Natural killer cell (primary cell): ENCODE results near the gene PRPF38B. TPM values are rescaled to one million over a fixed set of nuclear protein-coding genes. Genes with fewer than 3 reads are reported as not detected.
"Not testable (repeated sequence)": the region's sequence is repeated elsewhere in the genome, so short reads cannot be mapped to it uniquely, and the experiment has no call there.

ENCODE experiments used
- ATAC-seq, 3 donors: fragments of 150-1000 bp in 2 of 3; fragments of 200-7000 bp in 1 of 3; cut with Tn5 transposase; 1 replicate in 1 of 3; 2 replicates in 2 of 3; pipeline ENCODE4 v1.10.0; 2021; ENCODE audit warnings: mild to moderate bottlenecking in 2 of 3, moderate library complexity in 2 of 3
- DNase-seq, 2 donors: peaks; one replicate each; pipeline versions ENCODE4 v3.0.0 to v3.0.0-alpha.2; 2013 to 2021; ENCODE audit warnings: mixed read lengths in 1 of 2
- H3K27ac ChIP-seq: one replicate; pipeline ENCODE4 v1.5.1; 2013; ENCODE audit warnings: mild to moderate bottlenecking, low read length
- H3K27me3 ChIP-seq: one replicate; pipeline ENCODE4 v1.6.1; 2013; ENCODE audit warnings: low read length; ENCODE audit not compliant: control insufficient read depth, insufficient read depth
- H3K36me3 ChIP-seq: one replicate; pipeline ENCODE4 v1.6.1; 2013; ENCODE audit warnings: low read length; ENCODE audit not compliant: control insufficient read depth, insufficient read depth
- H3K4me1 ChIP-seq: one replicate; pipeline ENCODE4 v1.6.1; 2013; ENCODE audit warnings: low read length; ENCODE audit not compliant: control insufficient read depth, insufficient read depth
- H3K4me3 ChIP-seq: one replicate; pipeline ENCODE4 v1.5.1; 2013; ENCODE audit warnings: low read length
- H3K9me3 ChIP-seq: one replicate; pipeline ENCODE4 v1.6.1; 2013; ENCODE audit warnings: low read length; ENCODE audit not compliant: control insufficient read depth, insufficient read depth
- H3K27ac Mint-ChIP-seq, 2 donors: one replicate each; pipeline ENCODE4 v1.8.0; 2022; ENCODE audit warnings: mild to moderate bottlenecking in 2 of 2, mixed read lengths in 2 of 2, moderate library complexity in 1 of 2
- H3K27me3 Mint-ChIP-seq, 2 donors: one replicate each; pipeline ENCODE4 v1.8.0; 2022; ENCODE audit warnings: low read depth in 2 of 2, mixed read lengths in 2 of 2
- H3K36me3 Mint-ChIP-seq: one replicate; pipeline ENCODE4 v1.8.0; 2022; ENCODE audit warnings: mixed read lengths
- H3K4me1 Mint-ChIP-seq, 2 donors: one replicate each; pipeline ENCODE4 v1.8.0; 2022; ENCODE audit warnings: mixed read lengths in 2 of 2
- H3K4me3 Mint-ChIP-seq: one replicate; pipeline ENCODE4 v1.8.0; 2022; ENCODE audit warnings: mild to moderate bottlenecking, moderate library complexity, mixed read lengths
- H3K9me3 Mint-ChIP-seq, 2 donors: one replicate each; pipeline ENCODE4 v1.8.0; 2022; ENCODE audit warnings: mixed read lengths in 2 of 2
- WGBS: methylation state at CpG from one replicate; pipeline ENCODE4 v1.1.7; 2013; ENCODE audit warnings: missing lambda C conversion rate; ENCODE audit not compliant: insufficient coverage; 5-methylcytosine and 5-hydroxymethylcytosine counted together
- intact Hi-C: fragments of 100-400 bp; cut with micrococcal nuclease; formaldehyde crosslinking; loops from one replicate; pipeline ENCODE4 v1.14.2; 2022
- total RNA-seq, 4 donors: library from RNA; stranded (reverse); fragments of 120-200 nt in 1 of 4; gene quantifications; one replicate each; pipeline versions ENCODE4 v1.2.3 to v1.2.4, GENCODE V29; 2013 to 2022
- TF ChIP-seq, protein P1 (sequence below): fragments of 200-600 bp; IDR thresholded peaks from one replicate; pipeline ENCODE4 v1.8.0; 2022; ENCODE audit warnings: antibody characterized with exemption

The PRPF38B gene
- total RNA-seq, 3 donors from 2014 or later (not counting 1 experiment from before 2014, with no cell fraction given): 115 to 158 (median 156) TPM

DNA sequence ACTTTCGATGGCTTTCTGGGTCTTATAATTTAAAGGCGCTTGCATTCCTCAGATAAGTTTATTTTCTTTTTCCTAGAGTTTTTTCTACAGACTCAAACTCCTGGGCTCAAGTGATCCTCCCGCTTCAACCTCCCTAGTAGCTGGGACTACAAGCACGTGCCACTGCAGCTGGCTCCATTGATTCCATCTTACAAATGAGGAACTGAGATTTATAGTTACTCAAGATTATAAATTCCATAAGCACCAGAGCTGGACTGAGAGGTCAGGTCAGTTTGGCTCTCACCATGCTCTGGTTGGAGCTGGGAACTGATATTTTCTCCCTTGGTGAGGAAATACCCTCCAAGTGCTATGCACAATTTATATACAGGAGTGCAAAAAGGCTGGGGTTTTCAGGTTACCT is 13.4 kb upstream of the PRPF38B start:
- no peaks in the 10 kb centered on the region for H3K27me3 Mint-ChIP-seq

DNA sequence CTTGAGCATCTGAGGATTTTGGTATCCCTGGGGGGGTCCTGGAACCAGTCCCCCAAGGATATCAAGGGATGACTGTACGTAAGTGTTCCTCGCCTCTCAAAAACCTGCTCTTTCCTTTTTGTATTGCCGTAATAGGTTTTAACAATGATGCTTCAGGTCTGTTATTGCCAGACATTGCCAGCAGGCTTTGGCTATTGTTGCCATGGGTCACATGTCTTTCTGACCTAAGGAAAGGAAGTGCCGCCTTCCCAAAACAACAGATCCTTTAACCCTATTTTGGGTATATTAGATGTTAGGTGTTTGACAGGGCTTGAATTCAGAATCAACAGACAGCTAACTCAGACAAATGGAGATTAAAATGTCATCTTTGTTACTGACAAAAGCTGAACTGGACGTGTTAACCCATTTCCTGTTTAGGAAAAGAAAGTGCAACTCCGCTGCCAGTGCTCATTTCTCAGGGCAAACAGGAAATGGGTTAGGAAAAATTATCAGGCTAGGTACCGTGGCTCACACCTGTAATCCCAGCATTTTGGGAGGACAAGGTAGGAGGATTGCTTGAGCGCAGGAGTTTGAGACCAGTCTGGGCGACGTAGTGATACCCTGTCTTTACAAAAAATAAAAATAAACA is 12.4 kb upstream of the PRPF38B start:
- 67% methylated on average over 7 of the region's 10 CpGs for WGBS
- H3K27ac Mint-ChIP-seq: peak overlapping the region in 1 of 2 donors; percentile 72
- peak overlapping the region; percentile 35 for H3K4me3 Mint-ChIP-seq
- H3K4me1 Mint-ChIP-seq: peaks cover 6 to 7% of the 10 kb centered on the region in 2 donors
- DNase-seq (no peak), ATAC-seq (no peak)
- Histone ChIP-seq H3K27me3 (no peaks in the 10 kb centered on the region), H3K9me3 (no peaks in the 10 kb centered on the region), H3K4me3 (no peak overlapping the region), H3K4me1 (peaks cover 8% of the 10 kb centered on the region), H3K36me3 (no peaks in the 10 kb centered on the region), H3K27ac (no peak overlapping the region)
- TF ChIP-seq, protein P1, sequence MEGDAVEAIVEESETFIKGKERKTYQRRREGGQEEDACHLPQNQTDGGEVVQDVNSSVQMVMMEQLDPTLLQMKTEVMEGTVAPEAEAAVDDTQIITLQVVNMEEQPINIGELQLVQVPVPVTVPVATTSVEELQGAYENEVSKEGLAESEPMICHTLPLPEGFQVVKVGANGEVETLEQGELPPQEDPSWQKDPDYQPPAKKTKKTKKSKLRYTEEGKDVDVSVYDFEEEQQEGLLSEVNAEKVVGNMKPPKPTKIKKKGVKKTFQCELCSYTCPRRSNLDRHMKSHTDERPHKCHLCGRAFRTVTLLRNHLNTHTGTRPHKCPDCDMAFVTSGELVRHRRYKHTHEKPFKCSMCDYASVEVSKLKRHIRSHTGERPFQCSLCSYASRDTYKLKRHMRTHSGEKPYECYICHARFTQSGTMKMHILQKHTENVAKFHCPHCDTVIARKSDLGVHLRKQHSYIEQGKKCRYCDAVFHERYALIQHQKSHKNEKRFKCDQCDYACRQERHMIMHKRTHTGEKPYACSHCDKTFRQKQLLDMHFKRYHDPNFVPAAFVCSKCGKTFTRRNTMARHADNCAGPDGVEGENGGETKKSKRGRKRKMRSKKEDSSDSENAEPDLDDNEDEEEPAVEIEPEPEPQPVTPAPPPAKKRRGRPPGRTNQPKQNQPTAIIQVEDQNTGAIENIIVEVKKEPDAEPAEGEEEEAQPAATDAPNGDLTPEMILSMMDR: no peak
- H3K9me3 Mint-ChIP-seq: no peaks in the 10 kb centered on the region
- no peaks in the 10 kb centered on the region for H3K36me3 Mint-ChIP-seq
- H3K27me3 Mint-ChIP-seq: no peaks in the 10 kb centered on the region
- intact Hi-C loops: no loop called here

More for the DNA sequence above, 13.4 kb upstream of the PRPF38B start:
- H3K27me3 ChIP-seq: no peaks in the 10 kb centered on the region
- no peak overlapping the region for H3K4me3 ChIP-seq
- H3K4me1 ChIP-seq: peaks cover 8% of the 10 kb centered on the region
- Mint-ChIP-seq H3K27ac (no peak overlapping the region), H3K36me3 (no peaks in the 10 kb centered on the region), H3K9me3 (no peaks in the 10 kb centered on the region), H3K4me3 (no peak overlapping the region), H3K4me1 (peaks cover 6 to 7% of the 10 kb centered on the region in 2 donors)
- DNase-seq (no peak), ATAC-seq (no peak)
- no peak overlapping the region for H3K27ac ChIP-seq
- intact Hi-C loops: no loop called here
- H3K36me3 ChIP-seq: no peaks in the 10 kb centered on the region
- no peaks in the 10 kb centered on the region for H3K9me3 ChIP-seq
- TF ChIP-seq, protein P1: no peak
- 85% methylated on average over 4 of the region's 4 CpGs for WGBS

DNA sequence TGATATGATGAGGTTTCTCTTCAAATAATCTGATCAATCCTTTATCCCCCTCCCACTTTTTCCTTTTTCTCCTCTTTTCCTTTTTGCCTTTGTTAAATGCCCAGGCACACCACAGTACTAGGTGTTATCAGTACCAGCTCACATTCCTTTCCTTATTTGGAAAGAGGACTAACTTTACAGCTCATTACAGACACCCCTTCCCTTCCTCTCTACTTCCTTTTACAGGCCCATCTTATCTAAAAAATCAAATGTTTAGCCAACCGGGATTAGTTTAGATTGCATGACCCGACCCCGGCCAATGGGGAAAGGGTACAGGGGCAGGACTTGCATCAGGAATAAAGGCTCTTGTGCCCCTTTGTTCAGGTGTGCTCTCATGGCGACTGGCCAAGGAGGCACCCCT is 10.4 kb upstream of the PRPF38B start:
- H3K4me3 ChIP-seq, H3K27me3 ChIP-seq, H3K9me3 Mint-ChIP-seq, H3K9me3 ChIP-seq, DNase-seq, ATAC-seq, H3K4me3 Mint-ChIP-seq, H3K4me1 ChIP-seq, H3K27ac ChIP-seq, H3K27me3 Mint-ChIP-seq, H3K36me3 Mint-ChIP-seq, H3K27ac Mint-ChIP-seq, H3K4me1 Mint-ChIP-seq, intact Hi-C loops, H3K36me3 ChIP-seq: not testable (repeated sequence)
- WGBS: 85% methylated on average over 4 of the region's 4 CpGs

DNA sequence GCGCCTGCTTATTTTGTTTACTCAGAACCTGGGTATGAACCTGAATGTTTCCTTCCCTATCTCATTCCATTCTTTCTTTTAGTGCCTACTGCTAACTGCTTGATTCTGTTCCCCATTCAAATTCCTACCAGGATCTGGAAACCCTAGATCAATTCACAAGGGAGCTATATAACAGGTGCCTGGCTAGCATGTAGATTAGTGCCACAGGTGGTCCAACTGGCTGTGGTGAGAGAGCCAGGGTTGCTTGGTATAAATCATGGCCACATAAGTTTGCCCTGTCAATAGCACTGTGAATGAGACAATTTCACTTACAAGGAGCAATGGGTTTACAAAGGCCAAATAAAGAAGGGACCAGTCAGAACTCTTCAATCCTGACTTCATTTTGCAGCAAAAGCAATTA is 6.6 kb upstream of the PRPF38B start:
- no peak for DNase-seq
- intact Hi-C loops: no loop called here
- H3K9me3 Mint-ChIP-seq: no peaks in the 10 kb centered on the region
- Histone ChIP-seq H3K27me3 (no peaks in the 10 kb centered on the region), H3K4me3 (no peak overlapping the region), H3K4me1 (no peaks in the 10 kb centered on the region), H3K36me3 (no peaks in the 10 kb centered on the region), H3K27ac (no peak overlapping the region), H3K9me3 (no peaks in the 10 kb centered on the region)
- H3K36me3 Mint-ChIP-seq: no peaks in the 10 kb centered on the region
- TF ChIP-seq, protein P1: no peak
- no peak overlapping the region for H3K4me3 Mint-ChIP-seq
- no peaks in the 10 kb centered on the region for H3K27me3 Mint-ChIP-seq
- ATAC-seq: no peak
- peaks cover 3 to 5% of the 10 kb centered on the region in 2 donors for H3K4me1 Mint-ChIP-seq
- WGBS: 93% methylated on average over 1 of the region's 1 CpG
- no peak overlapping the region for H3K27ac Mint-ChIP-seq
